DMS53 treated with DMSO at 0.1 percent for 48 hours (cell line): ENCODE results near the gene TENM4.

Experiments
- DNase-seq: peaks from one replicate; lab custom pipeline; 2025; ENCODE audit not compliant: unreplicated experiment; lab: John Stamatoyannopoulos, UW

Gene TENM4

GRCh38 chr11:78691215-78691614 is 749.6 kb downstream of the TENM4 start:
- peak; percentile 83 for DNase-seq

GRCh38 chr11:78690352-78690987 is 750.4 kb downstream of the TENM4 start:
- DNase-seq, result peak; percentile 59

- no peak for DNase-seq
Measured at GRCh38 chr11:78689585-78690153, 751.2 kb downstream of the TENM4 start.

- no peak for DNase-seq
Measured at GRCh38 chr11:78689101-78689500, 751.7 kb downstream of the TENM4 start.

- peak; percentile 99 for DNase-seq
Measured at GRCh38 chr11:78688460-78688859, 752.4 kb downstream of the TENM4 start.

GRCh38 chr11:78685156-78685555 is 755.7 kb downstream of the TENM4 start:
- no peak for DNase-seq

GRCh38 chr11:78684377-78684776 is 756.5 kb downstream of the TENM4 start:
- no peak for DNase-seq

- DNase-seq, result no peak
Measured at GRCh38 chr11:78683774-78684173, 757.1 kb downstream of the TENM4 start.

GRCh38 chr11:78676026-78676557 is 764.7 kb downstream of the TENM4 start:
- DNase-seq, result no peak

- DNase-seq, result no peak
Measured at GRCh38 chr11:78672850-78673620, 767.8 kb downstream of the TENM4 start.

- no peak for DNase-seq
Measured at GRCh38 chr11:78669249-78669648, 771.6 kb downstream of the TENM4 start.

- no peak for DNase-seq
Measured at GRCh38 chr11:78667461-78667860, 773.4 kb downstream of the TENM4 start.

GRCh38 chr11:78666675-78667160 is 774.1 kb downstream of the TENM4 start:
- DNase-seq, result no peak

GRCh38 chr11:78664636-78665035 is 776.2 kb downstream of the TENM4 start:
- DNase-seq, result no peak

GRCh38 chr11:78662811-78663210 is 778.0 kb downstream of the TENM4 start:
- no peak for DNase-seq

GRCh38 chr11:78660471-78660870 is 780.4 kb downstream of the TENM4 start:
- no peak for DNase-seq

- DNase-seq, result no peak
Measured at GRCh38 chr11:78659326-78660270, 781.2 kb downstream of the TENM4 start.

- no peak for DNase-seq
Measured at GRCh38 chr11:78657968-78658839, 782.6 kb downstream of the TENM4 start.

GRCh38 chr11:78657441-78657840 is 783.4 kb downstream of the TENM4 start:
- DNase-seq, result no peak

- no peak for DNase-seq
Measured at GRCh38 chr11:78656984-78657383, 783.8 kb downstream of the TENM4 start.
